Activated CD8-positive, alpha-beta T cell treated with anti-CD3 and anti-CD28 coated beads, Interleukin-2, amount 10 ng/mL, durations not matched to agents 7 days and 5 days (primary cell): ENCODE data around the gene SLC7A8. TPM values are rescaled to one million over a fixed set of nuclear protein-coding genes. Genes with fewer than 3 reads are reported as not detected.

ENCODE experiments used
- ATAC-seq: fragments of 150-1000 bp; cut with Tn5 transposase; one replicate; pipeline ENCODE4 v1.10.0; 2021; ENCODE audit warnings: moderate library complexity
- CTCF ChIA-PET: fragments of 350-600 bp; sonication (Branson Sonifier 250); formaldehyde crosslinking; loops from one replicate; lab custom pipeline; 2021; ENCODE audit warnings: antibody characterized with exemption; lab: Charles Lee
- POLR2A ChIA-PET: fragments of 350-600 bp; sonication (Branson Sonifier 250); formaldehyde crosslinking; loops from one replicate; lab custom pipeline; 2021; ENCODE audit warnings: antibody characterized with exemption; lab: Charles Lee
- DNase-seq: peaks from one replicate; pipeline ENCODE4 v3.0.0-alpha.2; 2020
- H3K27ac Mint-ChIP-seq: one replicate; pipeline ENCODE4 v1.8.0; 2021; ENCODE audit warnings: mild to moderate bottlenecking, mixed read lengths
- H3K27me3 Mint-ChIP-seq: one replicate; pipeline ENCODE4 v1.8.0; 2021; ENCODE audit warnings: low read depth, mixed read lengths
- H3K36me3 Mint-ChIP-seq: one replicate; pipeline ENCODE4 v1.8.0; 2021; ENCODE audit warnings: low read depth, mixed read lengths
- H3K4me1 Mint-ChIP-seq: one replicate; pipeline ENCODE4 v1.8.0; 2021; ENCODE audit warnings: low read depth, mixed read lengths
- H3K4me3 Mint-ChIP-seq: one replicate; pipeline ENCODE4 v1.8.0; 2021; ENCODE audit warnings: mild to moderate bottlenecking, mixed read lengths
- H3K9me3 Mint-ChIP-seq: one replicate; pipeline ENCODE4 v1.8.0; 2022; ENCODE audit warnings: mixed read lengths; ENCODE audit not compliant: insufficient read depth
- total RNA-seq, 2 experiments: library from RNA; stranded (reverse); gene quantifications; one replicate each; pipeline ENCODE4 v1.2.3, GENCODE V29; 2021

Gene SLC7A8
- total RNA-seq, 2 experiments from 2014 or later, result 0.24 to 0.57 TPM

GRCh38 chr14:23171222-23171975 lies 12.1 kb downstream of the SLC7A8 start:
- H3K9me3 Mint-ChIP-seq, result no peaks in the 10 kb centered on the region
- peaks cover 4% of the 10 kb centered on the region for H3K4me1 Mint-ChIP-seq
- H3K27me3 Mint-ChIP-seq, result no peaks in the 10 kb centered on the region
- DNase-seq (no peak), ATAC-seq (no peak)
- no peak overlapping the region for H3K27ac Mint-ChIP-seq
- H3K4me3 Mint-ChIP-seq, result no peak overlapping the region
- no peaks in the 10 kb centered on the region for H3K36me3 Mint-ChIP-seq
- ChIA-PET POLR2A (no interaction called here), CTCF (interaction anchor here (0.6 to 21.0 kb wide), 4 partner anchors 15 to 94 kb away, joined by 3 to 378 read pairs (median 6); partner anchors contain the start of gene CEBPE)

GRCh38 chr14:23169622-23170021 lies 13.8 kb downstream of the SLC7A8 start:
- no peak overlapping the region for H3K27ac Mint-ChIP-seq
- no peaks in the 10 kb centered on the region for H3K27me3 Mint-ChIP-seq
- no peaks in the 10 kb centered on the region for H3K9me3 Mint-ChIP-seq
- ChIA-PET CTCF (interaction anchor here (0.8 to 1.7 kb wide), 3 partner anchors 49 to 101 kb away, joined by 3 to 5 read pairs (median 4); no protein-coding TSS in a partner anchor), POLR2A (no interaction called here)
- no peak overlapping the region for H3K4me3 Mint-ChIP-seq
- no peaks in the 10 kb centered on the region for H3K36me3 Mint-ChIP-seq
- no peak for DNase-seq
- H3K4me1 Mint-ChIP-seq, result peaks cover 4% of the 10 kb centered on the region
- no peak for ATAC-seq

GRCh38 chr14:23168246-23168645 lies 15.2 kb downstream of the SLC7A8 start:
- DNase-seq (no peak), ATAC-seq (no peak)
- ChIA-PET POLR2A (no interaction called here), CTCF (interaction anchor here (1.0 to 2.1 kb wide), 3 partner anchors 18 to 99 kb away, joined by 3 to 8 read pairs (median 3); no protein-coding TSS in a partner anchor)
- H3K9me3 Mint-ChIP-seq, result no peaks in the 10 kb centered on the region
- no peak overlapping the region for H3K4me3 Mint-ChIP-seq
- no peaks in the 10 kb centered on the region for H3K27me3 Mint-ChIP-seq
- H3K36me3 Mint-ChIP-seq, result no peaks in the 10 kb centered on the region
- peaks cover 4% of the 10 kb centered on the region for H3K4me1 Mint-ChIP-seq
- H3K27ac Mint-ChIP-seq, result no peak overlapping the region

- ATAC-seq (no peak), DNase-seq (no peak)
- H3K4me1 Mint-ChIP-seq, result peaks cover 7% of the 10 kb centered on the region
- no peak overlapping the region for H3K27ac Mint-ChIP-seq
- no peak overlapping the region for H3K4me3 Mint-ChIP-seq
- no peaks in the 10 kb centered on the region for H3K27me3 Mint-ChIP-seq
- ChIA-PET POLR2A (no interaction called here), CTCF (interaction anchor here (2.1 kb wide), 1 partner anchor 19 kb away, joined by 8 read pairs; no protein-coding TSS in a partner anchor)
- H3K9me3 Mint-ChIP-seq, result no peaks in the 10 kb centered on the region
- no peaks in the 10 kb centered on the region for H3K36me3 Mint-ChIP-seq
Measured at GRCh38 chr14:23167116-23167847, 16.2 kb downstream of the SLC7A8 start.

- Mint-ChIP-seq H3K27ac (no peak overlapping the region), H3K9me3 (no peaks in the 10 kb centered on the region), H3K36me3 (no peaks in the 10 kb centered on the region), H3K4me3 (no peak overlapping the region), H3K4me1 (peaks cover 11% of the 10 kb centered on the region), H3K27me3 (no peaks in the 10 kb centered on the region)
- ATAC-seq (no peak), DNase-seq (no peak)
- CTCF ChIA-PET, result no interaction called here
- POLR2A ChIA-PET, result no interaction called here
Measured at GRCh38 chr14:23164949-23165348, 18.5 kb downstream of the SLC7A8 start.

- CTCF ChIA-PET, result interaction anchor here (2.8 to 2.9 kb wide), 2 partner anchors 12 to 44 kb away, joined by 19 to 22 read pairs; no protein-coding TSS in a partner anchor
- ATAC-seq (no peak), DNase-seq (no peak)
- POLR2A ChIA-PET, result no interaction called here
- H3K4me1 Mint-ChIP-seq, result peaks cover 11% of the 10 kb centered on the region
- H3K9me3 Mint-ChIP-seq, result no peaks in the 10 kb centered on the region
- H3K36me3 Mint-ChIP-seq, result no peaks in the 10 kb centered on the region
- H3K27ac Mint-ChIP-seq, result no peak overlapping the region
- H3K27me3 Mint-ChIP-seq, result peaks cover 3% of the 10 kb centered on the region
- H3K4me3 Mint-ChIP-seq, result no peak overlapping the region
Measured at GRCh38 chr14:23164250-23164649, 19.2 kb downstream of the SLC7A8 start.

- Mint-ChIP-seq H3K27ac (no peak overlapping the region), H3K9me3 (no peaks in the 10 kb centered on the region), H3K4me3 (no peak overlapping the region), H3K27me3 (peaks cover 3% of the 10 kb centered on the region), H3K36me3 (no peaks in the 10 kb centered on the region), H3K4me1 (peaks cover 11% of the 10 kb centered on the region)
- ChIA-PET POLR2A (interaction anchor here (0.5 to 0.6 kb wide), 2 partner anchors 132 to 226 kb away, joined by 3 read pairs; no protein-coding TSS in a partner anchor), CTCF (interaction anchor here (2.8 to 2.9 kb wide), 2 partner anchors 13 to 43 kb away, joined by 19 to 22 read pairs; no protein-coding TSS in a partner anchor)
- DNase-seq, result no peak
- no peak for ATAC-seq
Measured at GRCh38 chr14:23163830-23164229, 19.6 kb downstream of the SLC7A8 start.

GRCh38 chr14:23162800-23163199 lies 20.7 kb downstream of the SLC7A8 start:
- DNase-seq (no peak), ATAC-seq (no peak)
- Mint-ChIP-seq H3K9me3 (no peaks in the 10 kb centered on the region), H3K4me3 (no peak overlapping the region), H3K4me1 (peaks cover 11% of the 10 kb centered on the region), H3K36me3 (no peaks in the 10 kb centered on the region), H3K27me3 (peaks cover 3% of the 10 kb centered on the region), H3K27ac (peak overlapping the region; percentile 35)
- ChIA-PET POLR2A (no interaction called here), CTCF (interaction anchor here (1.2 to 2.9 kb wide), 4 partner anchors 14 to 42 kb away, joined by 3 to 22 read pairs (median 11); no protein-coding TSS in a partner anchor)

- H3K36me3 Mint-ChIP-seq, result no peaks in the 10 kb centered on the region
- H3K27ac Mint-ChIP-seq, result no peak overlapping the region
- CTCF ChIA-PET, result interaction anchor here (1.2 to 2.9 kb wide), 3 partner anchors 14 to 42 kb away, joined by 3 to 22 read pairs (median 19); no protein-coding TSS in a partner anchor
- ATAC-seq (no peak), DNase-seq (no peak)
- H3K27me3 Mint-ChIP-seq, result peaks cover 3% of the 10 kb centered on the region
- H3K9me3 Mint-ChIP-seq, result no peaks in the 10 kb centered on the region
- H3K4me1 Mint-ChIP-seq, result peaks cover 11% of the 10 kb centered on the region
- POLR2A ChIA-PET, result no interaction called here
- no peak overlapping the region for H3K4me3 Mint-ChIP-seq
Measured at GRCh38 chr14:23162005-23162404, 21.5 kb downstream of the SLC7A8 start.

GRCh38 chr14:23160924-23161522 lies 22.4 kb downstream of the SLC7A8 start:
- ATAC-seq (no peak), DNase-seq (no peak)
- Mint-ChIP-seq H3K27me3 (peaks cover 3% of the 10 kb centered on the region), H3K36me3 (no peaks in the 10 kb centered on the region), H3K9me3 (no peaks in the 10 kb centered on the region), H3K4me3 (no peak overlapping the region), H3K4me1 (peaks cover 11% of the 10 kb centered on the region), H3K27ac (no peak overlapping the region)
- ChIA-PET CTCF (interaction anchor here (2.9 kb wide), 1 partner anchor 41 kb away, joined by 19 read pairs; no protein-coding TSS in a partner anchor), POLR2A (interaction anchor here (0.8 kb wide), 1 partner anchor 9 kb away, joined by 3 read pairs; no protein-coding TSS in a partner anchor)

GRCh38 chr14:23159532-23159931 lies 23.9 kb downstream of the SLC7A8 start:
- DNase-seq (no peak), ATAC-seq (no peak)
- Mint-ChIP-seq H3K27me3 (peaks cover 3% of the 10 kb centered on the region), H3K4me3 (no peak overlapping the region), H3K9me3 (no peaks in the 10 kb centered on the region), H3K4me1 (peaks cover 16% of the 10 kb centered on the region), H3K27ac (no peak overlapping the region), H3K36me3 (no peaks in the 10 kb centered on the region)
- ChIA-PET POLR2A (no interaction called here), CTCF (no interaction called here)
